ENCODE results near the gene PCOLCE2.

DNA sequence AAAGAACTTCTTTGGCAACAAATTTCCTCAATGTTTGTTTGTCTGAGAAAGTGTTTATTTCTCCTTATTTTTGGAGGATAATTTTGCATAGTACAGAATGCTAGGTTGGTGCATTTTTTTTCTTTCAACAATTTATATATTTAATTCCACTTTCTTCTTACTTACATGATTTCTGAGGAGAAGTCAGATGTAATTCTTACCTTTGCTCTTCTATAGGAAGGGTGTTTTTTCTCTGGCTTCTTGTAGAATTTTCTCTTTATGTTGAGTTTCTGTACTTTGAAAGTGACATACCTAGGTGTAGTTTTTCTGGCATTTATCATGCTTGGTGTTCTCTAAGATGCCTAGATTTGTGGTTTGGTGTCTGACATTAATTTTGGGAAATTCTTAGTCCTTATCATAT is 34.8 kb upstream of the PCOLCE2 start:
- TF ChIP-seq, protein P1, sequence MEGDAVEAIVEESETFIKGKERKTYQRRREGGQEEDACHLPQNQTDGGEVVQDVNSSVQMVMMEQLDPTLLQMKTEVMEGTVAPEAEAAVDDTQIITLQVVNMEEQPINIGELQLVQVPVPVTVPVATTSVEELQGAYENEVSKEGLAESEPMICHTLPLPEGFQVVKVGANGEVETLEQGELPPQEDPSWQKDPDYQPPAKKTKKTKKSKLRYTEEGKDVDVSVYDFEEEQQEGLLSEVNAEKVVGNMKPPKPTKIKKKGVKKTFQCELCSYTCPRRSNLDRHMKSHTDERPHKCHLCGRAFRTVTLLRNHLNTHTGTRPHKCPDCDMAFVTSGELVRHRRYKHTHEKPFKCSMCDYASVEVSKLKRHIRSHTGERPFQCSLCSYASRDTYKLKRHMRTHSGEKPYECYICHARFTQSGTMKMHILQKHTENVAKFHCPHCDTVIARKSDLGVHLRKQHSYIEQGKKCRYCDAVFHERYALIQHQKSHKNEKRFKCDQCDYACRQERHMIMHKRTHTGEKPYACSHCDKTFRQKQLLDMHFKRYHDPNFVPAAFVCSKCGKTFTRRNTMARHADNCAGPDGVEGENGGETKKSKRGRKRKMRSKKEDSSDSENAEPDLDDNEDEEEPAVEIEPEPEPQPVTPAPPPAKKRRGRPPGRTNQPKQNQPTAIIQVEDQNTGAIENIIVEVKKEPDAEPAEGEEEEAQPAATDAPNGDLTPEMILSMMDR (IDR thresholded peaks at IDR 0.05; ENCODE audit: low read depth, low read length), result no peak
- no peak for TF ChIP-seq EZH2phosphoT487 (IDR thresholded peaks at IDR 0.05; ENCODE audit: low read depth)

Data from OCI-LY3 (cell line).